Colonic mucosa (tissue), 4 donors: ENCODE measurements around the gene SCGB3A2. TPM values are rescaled to one million over a fixed set of nuclear protein-coding genes. Genes with fewer than 3 reads are reported as not detected.

Experiments used
- DNase-seq: peaks from one replicate; pipeline ENCODE4 v3.0.0-alpha.2; 2020
- H3K27ac ChIP-seq: fragments of 200-600 bp; one replicate; pipeline ENCODE4 v1.8.0; 2021
- H3K27me3 ChIP-seq: fragments of 200-600 bp; one replicate; pipeline ENCODE4 v1.8.0; 2021
- H3K36me3 ChIP-seq: fragments of 200-600 bp; one replicate; pipeline ENCODE4 v1.8.0; 2021
- H3K4me1 ChIP-seq: fragments of 200-600 bp; one replicate; pipeline ENCODE4 v1.8.0; 2021; ENCODE audit warnings: mild to moderate bottlenecking
- H3K4me3 ChIP-seq: fragments of 200-600 bp; one replicate; pipeline ENCODE4 v1.8.0; 2021
- H3K9ac ChIP-seq, 2 donors: one replicate each; pipeline ENCODE4 v1.7.0; 2013; ENCODE audit warnings: control low read depth in 2 of 2, low read depth in 2 of 2, low read length in 2 of 2
- H3K9me3 ChIP-seq: fragments of 200-600 bp; one replicate; pipeline ENCODE4 v1.8.0; 2021
- intact Hi-C: fragments of 100-400 bp; cut with DNase I; formaldehyde crosslinking; loops from one replicate; pipeline ENCODE4 v1.14.1; 2022
- total RNA-seq, 2 donors: library from RNA; stranded (reverse); fragmentation: NEBNext Ultra II Directional in 1 of 2; extraction: Animal tissue kit (Norgen Biotek cat#: 25700) in 1 of 2; gene quantifications; one replicate each; pipeline ENCODE4 v1.2.1, GENCODE V29; 2021
- TF ChIP-seq, protein P1 (sequence below): fragments of 200-600 bp; IDR thresholded peaks from one replicate; pipeline ENCODE4 v1.8.0; 2022; ENCODE audit warnings: antibody characterized with exemption, mild to moderate bottlenecking
- donor health status: healthy.
- donor health status: DM: no; HTN: no; CAD: no.
- donor health status: DM: no; HTN: no; CAD: no.

The SCGB3A2 gene
- total RNA-seq, 2 donors from 2014 or later = 0.67 TPM; not detected in 1

DNA sequence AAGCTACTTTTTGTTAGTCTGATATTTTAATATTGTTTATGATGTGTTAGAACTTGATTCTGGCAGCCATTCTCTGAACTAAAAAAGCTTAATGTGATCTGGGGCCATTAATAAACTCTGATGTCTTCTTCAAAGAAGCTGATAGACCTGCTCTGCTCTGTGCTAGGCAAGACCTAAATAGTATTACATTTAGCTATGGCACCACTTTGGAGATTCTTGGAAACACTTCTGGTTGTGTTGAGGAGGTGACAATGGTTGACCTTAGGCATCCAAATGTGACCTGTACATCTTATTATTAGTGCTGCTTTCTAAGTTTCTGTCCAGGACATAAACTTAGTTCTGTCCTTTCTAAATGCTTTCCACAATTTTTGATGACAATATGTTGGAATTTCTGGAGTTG, 21.7 kb upstream of the SCGB3A2 start:
- intact Hi-C loops = no loop called here

DNA sequence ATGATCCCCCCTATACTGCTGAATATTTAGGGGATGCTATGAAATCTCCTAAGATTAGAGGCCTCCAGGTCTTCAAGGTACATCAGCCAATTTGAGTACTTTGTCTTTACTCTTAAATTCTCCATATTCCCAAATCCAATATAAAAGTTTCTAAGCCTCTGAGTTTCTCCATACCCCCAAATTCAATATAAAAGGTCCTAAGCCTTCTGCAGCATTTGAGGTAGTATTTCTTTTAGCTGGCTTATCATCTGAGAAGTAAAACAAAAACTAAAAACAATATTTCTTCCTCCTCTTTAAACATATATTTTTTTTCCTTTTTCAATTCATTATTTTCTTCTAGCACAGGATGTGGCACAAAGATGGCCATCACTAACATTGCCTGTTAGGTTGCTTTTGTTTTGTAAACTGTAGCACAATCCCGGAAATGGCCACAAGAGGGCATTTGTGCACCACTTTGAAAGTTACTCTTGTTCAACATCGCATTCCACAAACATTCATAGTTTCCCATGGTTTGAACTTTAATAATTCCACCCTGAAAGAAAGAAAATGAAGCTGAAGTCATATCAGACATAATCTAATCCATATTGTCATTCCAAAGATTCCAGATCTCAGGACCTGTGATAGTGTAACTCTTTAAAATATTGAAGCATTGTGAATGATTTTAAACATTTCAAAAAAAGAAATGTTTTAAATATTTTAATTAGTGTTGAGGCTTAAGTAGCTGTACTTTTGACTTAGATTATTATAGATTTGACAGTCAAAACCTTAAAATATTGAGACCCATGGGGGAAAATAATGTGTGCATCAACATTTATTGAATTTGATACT, 21.0 kb upstream of the SCGB3A2 start:
- intact Hi-C loops = no loop called here
- Histone ChIP-seq H3K9ac (no peak overlapping the region), H3K36me3 (no peaks in the 10 kb centered on the region), H3K9me3 (no peaks in the 10 kb centered on the region), H3K4me3 (no peak overlapping the region), H3K4me1 (no peaks in the 10 kb centered on the region), H3K27me3 (no peaks in the 10 kb centered on the region), H3K27ac (no peak overlapping the region)
- peak; percentile 78 for DNase-seq
- TF ChIP-seq, protein P1, sequence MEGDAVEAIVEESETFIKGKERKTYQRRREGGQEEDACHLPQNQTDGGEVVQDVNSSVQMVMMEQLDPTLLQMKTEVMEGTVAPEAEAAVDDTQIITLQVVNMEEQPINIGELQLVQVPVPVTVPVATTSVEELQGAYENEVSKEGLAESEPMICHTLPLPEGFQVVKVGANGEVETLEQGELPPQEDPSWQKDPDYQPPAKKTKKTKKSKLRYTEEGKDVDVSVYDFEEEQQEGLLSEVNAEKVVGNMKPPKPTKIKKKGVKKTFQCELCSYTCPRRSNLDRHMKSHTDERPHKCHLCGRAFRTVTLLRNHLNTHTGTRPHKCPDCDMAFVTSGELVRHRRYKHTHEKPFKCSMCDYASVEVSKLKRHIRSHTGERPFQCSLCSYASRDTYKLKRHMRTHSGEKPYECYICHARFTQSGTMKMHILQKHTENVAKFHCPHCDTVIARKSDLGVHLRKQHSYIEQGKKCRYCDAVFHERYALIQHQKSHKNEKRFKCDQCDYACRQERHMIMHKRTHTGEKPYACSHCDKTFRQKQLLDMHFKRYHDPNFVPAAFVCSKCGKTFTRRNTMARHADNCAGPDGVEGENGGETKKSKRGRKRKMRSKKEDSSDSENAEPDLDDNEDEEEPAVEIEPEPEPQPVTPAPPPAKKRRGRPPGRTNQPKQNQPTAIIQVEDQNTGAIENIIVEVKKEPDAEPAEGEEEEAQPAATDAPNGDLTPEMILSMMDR = peak; percentile 75

More for the DNA sequence above, 21.7 kb upstream of the SCGB3A2 start:
- TF ChIP-seq, protein P1 = no peak
- H3K4me3 ChIP-seq = no peak overlapping the region
- no peak overlapping the region for H3K27ac ChIP-seq
- no peaks in the 10 kb centered on the region for H3K27me3 ChIP-seq
- DNase-seq = no peak
- H3K36me3 ChIP-seq = no peaks in the 10 kb centered on the region
- no peak overlapping the region for H3K9ac ChIP-seq
- H3K9me3 ChIP-seq = no peaks in the 10 kb centered on the region
- no peaks in the 10 kb centered on the region for H3K4me1 ChIP-seq

- intact Hi-C loops = no loop called here
- H3K4me3 ChIP-seq = no peak overlapping the region
- H3K27me3 ChIP-seq = no peaks in the 10 kb centered on the region
- TF ChIP-seq, protein P1 = no peak
- H3K36me3 ChIP-seq = no peaks in the 10 kb centered on the region
- DNase-seq = no peak
- H3K4me1 ChIP-seq = no peaks in the 10 kb centered on the region
- H3K27ac ChIP-seq = no peak overlapping the region
- H3K9ac ChIP-seq = no peak overlapping the region
- H3K9me3 ChIP-seq = no peaks in the 10 kb centered on the region
Measured at GRCh38 chr5:147858565-147858964, 19.9 kb upstream of the SCGB3A2 start.

GRCh38 chr5:147859962-147860640, 18.4 kb upstream of the SCGB3A2 start:
- H3K27ac ChIP-seq = no peak overlapping the region
- TF ChIP-seq, protein P1 = no peak

GRCh38 chr5:147860641-147861025, 17.9 kb upstream of the SCGB3A2 start:
- Histone ChIP-seq H3K4me1 (no peaks in the 10 kb centered on the region), H3K27me3 (no peaks in the 10 kb centered on the region), H3K4me3 (no peak overlapping the region), H3K27ac (no peak overlapping the region), H3K36me3 (no peaks in the 10 kb centered on the region), H3K9me3 (no peaks in the 10 kb centered on the region), H3K9ac (no peak overlapping the region)
- TF ChIP-seq, protein P1 = no peak
- intact Hi-C loops = no loop called here
- DNase-seq = peak; percentile 44

More at GRCh38 chr5:147859962-147860640, 18.4 kb upstream of the SCGB3A2 start:
- Histone ChIP-seq H3K36me3 (no peaks in the 10 kb centered on the region), H3K4me1 (no peaks in the 10 kb centered on the region), H3K9ac (no peak overlapping the region), H3K4me3 (no peak overlapping the region), H3K27me3 (no peaks in the 10 kb centered on the region), H3K9me3 (no peaks in the 10 kb centered on the region)
- no peak for DNase-seq
- intact Hi-C loops = no loop called here
